CD4-positive, alpha-beta T cell (primary cell): ENCODE data around the gene MRPL21. TPM values are rescaled to one million over a fixed set of nuclear protein-coding genes. Genes with fewer than 3 reads are reported as not detected.

ENCODE experiments used
- ATAC-seq: fragments of 200-7000 bp; cut with Tn5 transposase; one replicate; pipeline ENCODE4 v1.10.0; 2022; ENCODE audit warnings: mild to moderate bottlenecking; ENCODE audit not compliant: poor library complexity
- CTCF ChIA-PET: fragments of 350-600 bp; sonication (Branson Sonifier 250); formaldehyde crosslinking; loops from one replicate; lab custom pipeline; 2021; ENCODE audit warnings: antibody characterized with exemption, inconsistent platforms; lab: Charles Lee
- POLR2A ChIA-PET: fragments of 350-600 bp; sonication (Branson Sonifier 250); formaldehyde crosslinking; loops from one replicate; lab custom pipeline; 2021; ENCODE audit warnings: antibody characterized with exemption, inconsistent platforms; lab: Charles Lee
- DNase-seq, 14 experiments: peaks; one replicate each; pipeline ENCODE4 v3.0.0-alpha.2; 2013 to 2020; ENCODE audit warnings: mixed read lengths in 2 of 14
- H3K27ac ChIP-seq, 2 donors: one replicate each; pipeline versions ENCODE4 v1.5.1 to v1.7.0; 2013; ENCODE audit warnings: low read length in 2 of 2, low read depth in 1 of 2, mild to moderate bottlenecking in 1 of 2
- H3K27me3 ChIP-seq, 2 experiments: 1 replicate in 1 of 2; 2 replicates in 1 of 2; pipeline versions ENCODE4 v1.6.1 to v1.7.0; 2013; ENCODE audit warnings: low read length in 2 of 2, control low read depth in 1 of 2, mild to moderate bottlenecking in 1 of 2, moderate library complexity in 1 of 2; ENCODE audit not compliant: insufficient read depth in 2 of 2, control insufficient read depth in 1 of 2
- H3K36me3 ChIP-seq: one replicate; pipeline ENCODE4 v1.6.1; 2013; ENCODE audit warnings: low read length, control low read depth; ENCODE audit not compliant: insufficient read depth
- H3K4me1 ChIP-seq: one replicate; pipeline ENCODE4 v1.6.1; 2013; ENCODE audit warnings: low read length, control low read depth; ENCODE audit not compliant: insufficient read depth
- H3K4me3 ChIP-seq: one replicate; pipeline ENCODE4 v1.5.1; 2013; ENCODE audit warnings: mild to moderate bottlenecking, low read length, moderate library complexity
- H3K9me3 ChIP-seq, 2 experiments: 1 replicate in 1 of 2; 2 replicates in 1 of 2; pipeline versions ENCODE4 v1.6.1 to v1.7.0; 2013; ENCODE audit warnings: low read length in 2 of 2, mild to moderate bottlenecking in 2 of 2, control low read depth in 1 of 2, moderate library complexity in 1 of 2; ENCODE audit not compliant: control insufficient read depth in 1 of 2, insufficient read depth in 1 of 2
- H3K27ac Mint-ChIP-seq: one replicate; pipeline ENCODE4 v1.8.0; 2020; ENCODE audit warnings: mixed read lengths
- H3K27me3 Mint-ChIP-seq: one replicate; pipeline ENCODE4 v1.8.0; 2021; ENCODE audit warnings: mixed read lengths
- H3K36me3 Mint-ChIP-seq: one replicate; pipeline ENCODE4 v1.8.0; 2021; ENCODE audit warnings: low read depth, mixed read lengths
- H3K4me1 Mint-ChIP-seq: one replicate; pipeline ENCODE4 v1.8.0; 2021; ENCODE audit warnings: low read depth, mixed read lengths
- H3K4me3 Mint-ChIP-seq: one replicate; pipeline ENCODE4 v1.8.0; 2020; ENCODE audit warnings: mild to moderate bottlenecking, mixed read lengths
- H3K9me3 Mint-ChIP-seq: one replicate; pipeline ENCODE4 v1.8.0; 2020; ENCODE audit warnings: mixed read lengths
- intact Hi-C, 2 experiments: fragments of 100-400 bp; cut with DNase I in 1 of 2; cut with micrococcal nuclease in 1 of 2; formaldehyde crosslinking; loops; one replicate each; pipeline versions ENCODE4 v1.15.1 to v1.9.0; 2023 to 2025; cut with DNase I, micrococcal nuclease
- total RNA-seq, 174 experiments: library from RNA in 2 of 174; stranded (reverse) in 2 of 174; gene quantifications; one replicate each; pipeline ENCODE4 v1.2.3 and lab custom pipeline; 2021 to 2026
- TF ChIP-seq, protein P1 (sequence below): fragments of 200-600 bp; IDR thresholded peaks from one replicate; pipeline ENCODE4 v1.8.0; 2022; ENCODE audit warnings: antibody characterized with exemption, mild to moderate bottlenecking

Gene MRPL21
- total RNA-seq, 2 experiments from 2014 or later, result 47.5 to 48.0 TPM

DNA sequence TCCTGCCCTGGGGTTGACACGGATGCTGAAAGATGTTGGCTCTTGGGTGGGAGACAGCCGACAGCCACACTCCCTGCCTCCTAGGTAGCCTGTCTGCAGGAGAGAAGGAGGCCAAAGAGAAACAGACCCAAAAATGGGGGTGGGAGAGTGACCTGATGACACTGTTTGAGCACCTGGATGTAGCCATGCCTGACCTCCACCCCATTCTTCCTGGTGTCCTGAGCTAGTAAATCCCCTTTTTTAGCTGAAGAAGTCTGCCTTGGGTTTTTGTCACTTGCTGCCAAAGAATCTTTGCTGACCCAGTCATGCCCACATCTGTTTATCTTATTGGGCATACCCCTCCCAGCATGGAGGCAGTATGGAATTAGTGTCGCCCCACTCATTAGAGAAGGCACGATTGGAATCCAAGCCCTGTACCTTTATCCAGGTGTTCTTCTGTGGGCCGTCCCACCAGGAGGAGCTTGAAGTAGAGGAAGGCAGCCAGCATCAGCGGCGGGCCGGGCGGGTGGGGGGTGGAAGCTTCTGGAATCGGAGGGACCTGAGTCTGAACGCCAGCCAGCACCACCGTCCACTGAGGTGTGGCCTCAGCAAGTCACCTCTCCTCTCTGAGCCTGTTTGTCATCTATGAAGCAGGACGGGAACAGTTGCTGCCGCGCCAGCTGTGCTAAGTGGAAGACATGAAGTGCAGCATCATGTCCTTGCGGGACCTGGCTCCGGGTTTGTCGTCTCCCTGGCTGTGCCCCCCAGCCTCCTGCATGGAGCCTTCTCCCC, 37.9 kb upstream of the MRPL21 start:
- H3K4me1 Mint-ChIP-seq, result no peaks in the 10 kb centered on the region
- Histone ChIP-seq H3K9me3 (no peaks in the 10 kb centered on the region), H3K4me1 (no peaks in the 10 kb centered on the region), H3K36me3 (peaks cover 33% of the 10 kb centered on the region), H3K27ac (no peak overlapping the region), H3K27me3 (no peaks in the 10 kb centered on the region), H3K4me3 (no peak overlapping the region)
- no peak for ATAC-seq
- ChIA-PET CTCF (no interaction called here), POLR2A (no interaction called here)
- TF ChIP-seq, protein P1, sequence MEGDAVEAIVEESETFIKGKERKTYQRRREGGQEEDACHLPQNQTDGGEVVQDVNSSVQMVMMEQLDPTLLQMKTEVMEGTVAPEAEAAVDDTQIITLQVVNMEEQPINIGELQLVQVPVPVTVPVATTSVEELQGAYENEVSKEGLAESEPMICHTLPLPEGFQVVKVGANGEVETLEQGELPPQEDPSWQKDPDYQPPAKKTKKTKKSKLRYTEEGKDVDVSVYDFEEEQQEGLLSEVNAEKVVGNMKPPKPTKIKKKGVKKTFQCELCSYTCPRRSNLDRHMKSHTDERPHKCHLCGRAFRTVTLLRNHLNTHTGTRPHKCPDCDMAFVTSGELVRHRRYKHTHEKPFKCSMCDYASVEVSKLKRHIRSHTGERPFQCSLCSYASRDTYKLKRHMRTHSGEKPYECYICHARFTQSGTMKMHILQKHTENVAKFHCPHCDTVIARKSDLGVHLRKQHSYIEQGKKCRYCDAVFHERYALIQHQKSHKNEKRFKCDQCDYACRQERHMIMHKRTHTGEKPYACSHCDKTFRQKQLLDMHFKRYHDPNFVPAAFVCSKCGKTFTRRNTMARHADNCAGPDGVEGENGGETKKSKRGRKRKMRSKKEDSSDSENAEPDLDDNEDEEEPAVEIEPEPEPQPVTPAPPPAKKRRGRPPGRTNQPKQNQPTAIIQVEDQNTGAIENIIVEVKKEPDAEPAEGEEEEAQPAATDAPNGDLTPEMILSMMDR, result no peak
- no peak overlapping the region for H3K27ac Mint-ChIP-seq
- H3K36me3 Mint-ChIP-seq, result peaks cover 16% of the 10 kb centered on the region
- intact Hi-C loops, result no loop called here
- H3K27me3 Mint-ChIP-seq, result no peaks in the 10 kb centered on the region
- no peak overlapping the region for H3K4me3 Mint-ChIP-seq
- no peak for DNase-seq
- no peaks in the 10 kb centered on the region for H3K9me3 Mint-ChIP-seq

DNA sequence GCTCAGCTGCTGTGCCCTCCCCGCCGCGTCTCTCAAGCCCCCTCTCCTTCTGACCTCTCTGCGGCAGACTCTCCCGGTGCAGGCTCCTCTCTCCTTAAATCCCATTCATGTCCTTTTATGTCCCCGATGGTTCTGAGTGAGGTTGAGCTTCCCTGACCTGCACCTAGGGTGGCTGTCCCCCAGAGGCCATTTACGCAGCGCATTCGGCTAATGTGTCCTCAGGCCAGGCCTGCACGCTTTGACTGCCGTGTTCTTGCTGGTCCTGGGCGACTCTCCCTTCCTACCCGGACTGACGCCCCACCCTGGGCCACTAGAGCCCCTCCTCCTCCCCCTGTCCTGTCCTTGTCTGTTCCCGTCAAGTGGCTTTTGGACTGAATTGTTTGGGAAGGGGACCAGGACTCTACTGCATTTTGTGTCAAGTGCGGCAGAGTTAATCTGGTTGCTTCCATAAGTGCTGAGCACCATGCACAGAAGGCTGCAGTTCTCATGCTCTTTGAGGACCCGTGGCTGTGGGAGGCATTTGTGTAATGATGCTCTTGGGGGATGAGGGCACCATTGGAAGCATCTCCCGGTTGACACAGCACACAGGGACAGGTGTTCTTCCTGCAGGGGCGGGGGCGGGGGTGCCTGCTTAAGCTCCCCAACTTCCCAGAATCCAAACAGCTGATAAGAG, 37.2 kb upstream of the MRPL21 start:
- intact Hi-C loops, result no loop called here
- Histone ChIP-seq H3K4me3 (no peak overlapping the region), H3K4me1 (no peaks in the 10 kb centered on the region), H3K27me3 (no peaks in the 10 kb centered on the region), H3K36me3 (peaks cover 40% of the 10 kb centered on the region), H3K9me3 (no peaks in the 10 kb centered on the region), H3K27ac (no peak overlapping the region)
- no peaks in the 10 kb centered on the region for H3K4me1 Mint-ChIP-seq
- DNase-seq (no peak), ATAC-seq (no peak)
- H3K36me3 Mint-ChIP-seq, result peaks cover 22% of the 10 kb centered on the region
- CTCF ChIA-PET, result no interaction called here
- TF ChIP-seq, protein P1, result no peak
- H3K4me3 Mint-ChIP-seq, result no peak overlapping the region
- POLR2A ChIA-PET, result no interaction called here
- H3K27ac Mint-ChIP-seq, result no peak overlapping the region
- H3K27me3 Mint-ChIP-seq, result no peaks in the 10 kb centered on the region
- H3K9me3 Mint-ChIP-seq, result no peaks in the 10 kb centered on the region

DNA sequence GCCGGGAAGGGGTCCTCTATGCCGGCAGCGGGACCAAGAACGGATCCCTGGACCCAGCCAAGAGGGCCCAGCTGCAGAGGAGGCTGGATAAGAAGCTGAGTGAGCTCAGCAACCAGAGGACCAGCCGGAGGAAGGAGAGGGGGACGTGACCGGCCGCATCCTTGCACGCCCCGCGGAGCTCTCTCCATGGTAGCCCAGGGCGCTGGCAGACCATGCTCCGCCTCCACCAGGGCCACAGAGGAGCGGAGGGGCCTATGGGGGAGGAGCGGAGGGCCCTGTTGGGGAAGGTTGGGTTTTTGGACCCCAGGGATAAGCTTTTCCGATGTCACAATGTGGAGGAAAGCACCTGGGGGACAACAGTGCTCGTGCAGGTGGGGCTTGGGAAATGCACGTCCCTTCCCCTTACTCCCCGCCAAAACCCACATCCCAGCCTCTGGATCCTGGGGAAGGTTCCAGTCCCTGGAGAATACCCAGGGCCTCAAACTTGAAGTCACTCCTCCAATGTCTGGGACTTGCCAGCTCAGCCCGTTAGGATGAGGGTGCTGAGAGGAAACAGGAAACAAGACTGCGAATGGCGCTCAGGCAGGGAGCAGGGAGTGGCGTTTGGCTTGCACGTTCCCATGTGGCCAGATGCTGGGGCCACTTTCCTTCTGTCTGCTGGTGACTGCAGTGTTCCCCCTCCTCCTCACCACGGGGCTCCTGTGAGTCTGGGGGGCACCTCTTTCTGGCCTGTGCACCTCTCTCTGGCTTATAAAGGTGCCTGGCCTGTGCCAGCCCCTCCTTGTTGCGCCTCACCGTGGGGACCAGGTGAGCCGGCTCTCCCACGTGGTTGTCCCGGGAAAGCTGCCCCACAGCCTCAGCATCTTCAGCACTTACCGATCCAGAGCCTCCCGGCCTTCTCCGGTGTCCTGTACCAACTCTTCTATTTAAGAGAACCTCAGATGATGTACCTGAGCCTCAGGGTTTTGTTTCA, 36.2 kb upstream of the MRPL21 start:
- Mint-ChIP-seq H3K27ac (no peak overlapping the region), H3K27me3 (no peaks in the 10 kb centered on the region), H3K9me3 (no peaks in the 10 kb centered on the region), H3K4me1 (no peaks in the 10 kb centered on the region), H3K4me3 (no peak overlapping the region), H3K36me3 (peaks cover 31% of the 10 kb centered on the region)
- intact Hi-C loops, result no loop called here
- no peaks in the 10 kb centered on the region for H3K4me1 ChIP-seq
- ATAC-seq, result no peak
- H3K27ac ChIP-seq, result no peak overlapping the region
- CTCF ChIA-PET, result no interaction called here
- H3K36me3 ChIP-seq, result peaks cover 45% of the 10 kb centered on the region
- no peak overlapping the region for H3K4me3 ChIP-seq
- POLR2A ChIA-PET, result no interaction called here
- no peaks in the 10 kb centered on the region for H3K27me3 ChIP-seq
- DNase-seq, result no peak
- H3K9me3 ChIP-seq, result no peaks in the 10 kb centered on the region
- TF ChIP-seq, protein P1, result no peak
